Spinal cord (tissue), 10 donors: ENCODE data around the gene ERLIN1. TPM values are rescaled to one million over a fixed set of nuclear protein-coding genes. Genes with fewer than 3 reads are reported as not detected.

Source experiments
- DNase-seq, 6 donors: peaks; one replicate each; pipeline versions ENCODE4 v3.0.0 to v3.0.0-alpha.2; 2013 to 2015; ENCODE audit warnings: low spot score in 6 of 6, low read depth in 4 of 6
- H3K27ac ChIP-seq: one replicate; pipeline ENCODE4 v1.5.1; 2013; ENCODE audit warnings: low read depth, low read length, control low read depth
- H3K27me3 ChIP-seq: one replicate; pipeline ENCODE4 v1.6.1; 2013; ENCODE audit warnings: low read length; ENCODE audit not compliant: control insufficient read depth, insufficient read depth
- H3K36me3 ChIP-seq: one replicate; pipeline ENCODE4 v1.6.1; 2013; ENCODE audit warnings: low read length; ENCODE audit not compliant: control insufficient read depth, insufficient read depth
- H3K4me1 ChIP-seq: one replicate; pipeline ENCODE4 v1.6.1; 2013; ENCODE audit warnings: low read length; ENCODE audit not compliant: control insufficient read depth, insufficient read depth
- H3K4me3 ChIP-seq: one replicate; pipeline ENCODE4 v1.5.1; 2013; ENCODE audit warnings: low read depth, low read length, control low read depth
- H3K9me3 ChIP-seq: one replicate; pipeline ENCODE4 v1.6.1; 2013; ENCODE audit warnings: low read length; ENCODE audit not compliant: control insufficient read depth, insufficient read depth
- WGBS: methylation state at CpG from one replicate; pipeline ENCODE4 v1.1.5; 2013; ENCODE audit warnings: missing lambda C conversion rate; ENCODE audit not compliant: insufficient coverage; 5-methylcytosine and 5-hydroxymethylcytosine counted together
- polyA plus RNA-seq, 2 donors: library from polyadenylated mRNA; unstranded; fragments of 120-200 nt; gene quantifications; one replicate each; pipeline ENCODE4 v1.2.1, GENCODE V29; 2013; ENCODE audit not compliant: insufficient read length in 2 of 2
- total RNA-seq, 2 donors: library from RNA; depleted of rRNA in 1 of 2; stranded (reverse); fragments of 120-200 nt in 1 of 2; fragments of >200 nt in 1 of 2; gene quantifications; one replicate each; pipeline versions ENCODE4 v1.2.3 to v1.2.4, GENCODE V29; 2013 to 2014
- donor health status: healthy.

The ERLIN1 gene
- total and polyA plus RNA-seq, 4 donors = 20.7 to 24.8 (median 21.2) TPM

GRCh38 chr10:100157156-100157555, 28.7 kb downstream of the ERLIN1 start:
- H3K27ac ChIP-seq = no peak overlapping the region
- H3K9me3 ChIP-seq = no peaks in the 10 kb centered on the region
- no peak for DNase-seq
- no peaks in the 10 kb centered on the region for H3K27me3 ChIP-seq
- no peaks in the 10 kb centered on the region for H3K4me1 ChIP-seq
- H3K36me3 ChIP-seq = peaks cover 21% of the 10 kb centered on the region
- H3K4me3 ChIP-seq = no peak overlapping the region

- H3K27me3 ChIP-seq = no peaks in the 10 kb centered on the region
- H3K9me3 ChIP-seq = no peaks in the 10 kb centered on the region
- H3K4me1 ChIP-seq = no peaks in the 10 kb centered on the region
- DNase-seq = no peak
- peaks cover 28% of the 10 kb centered on the region for H3K36me3 ChIP-seq
- no peak overlapping the region for H3K4me3 ChIP-seq
- WGBS = 100% methylated on average over 4 of the region's 5 CpGs
- H3K27ac ChIP-seq = no peak overlapping the region
Observed at GRCh38 chr10:100155936-100156335, 29.9 kb downstream of the ERLIN1 start.

DNA sequence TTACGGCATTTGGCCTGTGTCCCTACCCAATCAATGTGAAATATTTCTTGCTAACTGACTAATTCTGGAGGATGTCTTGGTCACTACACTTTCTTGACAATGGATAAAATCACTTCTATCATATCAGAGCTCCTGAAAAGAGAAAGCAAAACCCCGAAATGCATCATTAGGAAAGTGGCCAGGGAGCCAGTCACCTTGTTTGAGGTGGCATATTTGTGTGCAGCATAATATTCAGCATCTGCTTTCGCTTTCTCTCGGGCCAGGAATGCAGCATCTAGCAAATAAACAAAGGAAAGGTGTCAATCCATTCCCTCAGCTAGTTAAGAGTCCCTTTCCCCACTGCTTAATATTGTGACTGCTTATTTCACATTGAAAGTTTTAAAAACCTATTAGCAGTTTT, 31.2 kb downstream of the ERLIN1 start:
- Histone ChIP-seq H3K4me3 (no peak overlapping the region), H3K9me3 (no peaks in the 10 kb centered on the region), H3K36me3 (peaks cover 29% of the 10 kb centered on the region), H3K27ac (no peak overlapping the region), H3K4me1 (no peaks in the 10 kb centered on the region), H3K27me3 (no peaks in the 10 kb centered on the region)
- WGBS = 100% methylated on average over 3 of the region's 4 CpGs
- DNase-seq = no peak

DNA sequence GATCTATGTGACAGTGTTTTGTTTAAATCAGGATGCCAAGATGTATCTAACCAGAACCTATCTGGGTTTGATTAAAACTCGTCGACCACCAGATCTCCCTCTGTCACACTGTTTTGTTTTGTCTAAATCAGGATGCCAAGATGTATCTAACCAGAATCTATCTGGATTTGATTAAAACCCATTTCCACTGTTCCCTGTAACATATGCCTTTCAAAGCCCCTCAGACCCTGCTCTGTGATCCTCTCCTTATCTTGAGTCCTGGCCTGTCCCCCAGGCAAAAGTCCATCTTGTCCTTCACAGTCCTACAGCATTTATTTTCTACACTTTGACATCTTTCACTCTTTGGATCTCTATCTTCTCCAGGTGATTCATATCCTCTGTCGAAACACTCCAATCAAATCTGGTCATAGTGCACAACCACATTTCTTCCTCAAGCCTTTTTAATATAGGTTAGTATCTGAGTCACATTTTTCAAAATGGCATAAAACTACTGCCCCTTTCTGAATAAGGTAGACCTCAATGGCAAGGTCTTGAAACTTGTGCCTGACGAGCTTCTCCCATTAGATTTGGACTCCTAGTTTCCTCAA, 32.5 kb downstream of the ERLIN1 start:
- Histone ChIP-seq H3K4me1 (no peaks in the 10 kb centered on the region), H3K36me3 (peaks cover 32% of the 10 kb centered on the region), H3K4me3 (no peak overlapping the region), H3K9me3 (no peaks in the 10 kb centered on the region), H3K27me3 (no peaks in the 10 kb centered on the region), H3K27ac (no peak overlapping the region)
- no peak for DNase-seq
- WGBS = 85% methylated on average over 2 of the region's 4 CpGs

DNA sequence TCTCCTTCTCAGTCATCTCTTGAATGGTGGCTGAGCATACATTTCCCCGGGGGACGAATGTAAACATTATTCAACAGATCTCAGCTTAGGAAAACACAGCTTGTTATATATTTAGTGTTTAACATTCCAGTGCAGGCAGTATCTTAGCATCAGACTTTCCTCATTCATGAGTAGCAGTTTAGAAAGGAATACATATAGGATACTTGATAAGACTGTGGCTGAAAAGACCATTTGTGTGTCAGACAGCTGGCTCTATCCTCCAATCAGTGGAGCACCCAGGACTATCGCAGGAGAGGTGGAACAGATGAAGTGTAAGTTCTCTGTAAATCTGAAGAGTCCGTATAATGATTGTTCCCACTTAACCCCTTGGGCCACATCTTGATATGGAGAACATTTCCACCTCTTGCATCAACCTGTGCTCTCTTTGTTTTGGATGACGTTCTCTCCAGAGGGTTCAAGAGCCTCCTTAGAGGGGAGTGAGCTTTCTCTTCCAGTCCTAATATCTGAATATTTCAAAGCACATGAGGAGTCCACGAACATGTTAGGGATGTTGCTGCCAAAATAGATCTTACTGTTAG, 34.0 kb downstream of the ERLIN1 start:
- DNase-seq = no peak
- no peaks in the 10 kb centered on the region for H3K9me3 ChIP-seq
- WGBS = 100% methylated on average over 1 of the region's 6 CpGs
- H3K36me3 ChIP-seq = peaks cover 30% of the 10 kb centered on the region
- no peak overlapping the region for H3K4me3 ChIP-seq
- no peaks in the 10 kb centered on the region for H3K27me3 ChIP-seq
- no peak overlapping the region for H3K27ac ChIP-seq
- no peaks in the 10 kb centered on the region for H3K4me1 ChIP-seq

- no peaks in the 10 kb centered on the region for H3K9me3 ChIP-seq
- WGBS = 87% methylated on average over 4 of the region's 8 CpGs
- DNase-seq = no peak
- peaks cover 16% of the 10 kb centered on the region for H3K36me3 ChIP-seq
- no peaks in the 10 kb centered on the region for H3K27me3 ChIP-seq
- no peak overlapping the region for H3K4me3 ChIP-seq
- H3K4me1 ChIP-seq = no peaks in the 10 kb centered on the region
- no peak overlapping the region for H3K27ac ChIP-seq
Observed at GRCh38 chr10:100148353-100149211, 37.2 kb downstream of the ERLIN1 start.

GRCh38 chr10:100146875-100147650, 38.8 kb downstream of the ERLIN1 start:
- H3K4me1 ChIP-seq = no peaks in the 10 kb centered on the region
- peaks cover 11% of the 10 kb centered on the region for H3K36me3 ChIP-seq
- WGBS = 73% methylated on average over 1 of the region's 2 CpGs
- DNase-seq = no peak
- H3K27me3 ChIP-seq = no peaks in the 10 kb centered on the region
- no peaks in the 10 kb centered on the region for H3K9me3 ChIP-seq
- no peak overlapping the region for H3K4me3 ChIP-seq
- H3K27ac ChIP-seq = no peak overlapping the region

- WGBS = 94% methylated on average over 3 of the region's 4 CpGs
- H3K9me3 ChIP-seq = no peaks in the 10 kb centered on the region
- DNase-seq = no peak
Observed at GRCh38 chr10:100146398-100146797, 39.4 kb downstream of the ERLIN1 start.

DNA sequence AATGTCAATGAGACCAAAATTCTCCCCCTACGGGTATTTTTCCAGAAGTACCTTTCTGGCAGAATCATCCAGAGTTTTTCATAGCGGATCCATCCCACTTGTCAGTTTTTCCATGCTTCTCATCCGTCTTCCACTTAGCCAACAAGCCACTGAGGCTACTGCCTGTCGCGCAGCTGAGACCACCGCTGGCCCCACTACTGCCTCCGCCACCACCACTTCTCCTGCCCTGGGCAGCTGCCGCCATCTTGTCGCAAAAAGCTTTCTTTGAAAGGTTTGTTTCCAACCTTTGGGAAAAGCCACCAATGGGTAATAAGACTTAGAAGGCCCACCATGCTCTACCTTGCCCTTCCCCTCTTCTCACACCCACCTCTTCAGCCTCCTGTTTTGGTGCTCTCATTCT, 42.1 kb downstream of the ERLIN1 start:
- H3K4me3 ChIP-seq = no peak overlapping the region
- H3K4me1 ChIP-seq = no peaks in the 10 kb centered on the region
- DNase-seq = no peak
- no peaks in the 10 kb centered on the region for H3K9me3 ChIP-seq
- H3K27me3 ChIP-seq = no peaks in the 10 kb centered on the region
- no peak overlapping the region for H3K27ac ChIP-seq
- 94% methylated on average over 9 of the region's 9 CpGs for WGBS
- H3K36me3 ChIP-seq = no peaks in the 10 kb centered on the region

More at GRCh38 chr10:100146398-100146797, 39.4 kb downstream of the ERLIN1 start:
- Histone ChIP-seq H3K4me3 (no peak overlapping the region), H3K27me3 (no peaks in the 10 kb centered on the region), H3K27ac (no peak overlapping the region), H3K4me1 (no peaks in the 10 kb centered on the region), H3K36me3 (peaks cover 9% of the 10 kb centered on the region)
